ENCODE data around the gene NCAPG. TPM values are rescaled to one million over a fixed set of nuclear protein-coding genes. Genes with fewer than 3 reads are reported as not detected.

Gene NCAPG
- total RNA-seq, 4 donors from 2014 or later = 0.32 to 2.3 (median 0.46) TPM; not detected in 1

GRCh38 chr4:17894421-17894820, 83.6 kb downstream of the NCAPG start:
- TF ChIP-seq CTCF (IDR thresholded peaks at IDR 0.05) = no peak
- no peak for DNase-seq (ENCODE audit: low spot score)
- no peak for ATAC-seq (ENCODE audit: low FRiP score)

Other genes with a start within 250 kb of the NCAPG start
- gene LAP3, start 233.8 kb upstream of the NCAPG start, total RNA-seq = 100 to 1,000 TPM in 2 of 4 donors, 10 to 100 TPM in 2; 84.6 to 231 (median 148) TPM
- 10 to 100 TPM; 10.1 to 17.1 (median 13.9) TPM for gene MED28, start 196.3 kb upstream of the NCAPG start, total RNA-seq
- gene FAM184B, start 29.4 kb upstream of the NCAPG start, total RNA-seq = not detected
- gene DCAF16, start 222 bp upstream of the NCAPG start, total RNA-seq = 10 to 100 TPM; 19.0 to 26.5 (median 24.7) TPM
- 10 to 100 TPM; 11.4 to 23.6 (median 13.0) TPM for gene LCORL, start 210.8 kb downstream of the NCAPG start, total RNA-seq